AG20443 (cell line): Measurements from ENCODE around the gene SPPL3.

Experiments
- DNase-seq: peaks from one replicate; pipeline ENCODE4 v3.0.0; 2012; ENCODE audit warnings: low spot score, mixed read lengths

SPPL3 gene

DNA sequence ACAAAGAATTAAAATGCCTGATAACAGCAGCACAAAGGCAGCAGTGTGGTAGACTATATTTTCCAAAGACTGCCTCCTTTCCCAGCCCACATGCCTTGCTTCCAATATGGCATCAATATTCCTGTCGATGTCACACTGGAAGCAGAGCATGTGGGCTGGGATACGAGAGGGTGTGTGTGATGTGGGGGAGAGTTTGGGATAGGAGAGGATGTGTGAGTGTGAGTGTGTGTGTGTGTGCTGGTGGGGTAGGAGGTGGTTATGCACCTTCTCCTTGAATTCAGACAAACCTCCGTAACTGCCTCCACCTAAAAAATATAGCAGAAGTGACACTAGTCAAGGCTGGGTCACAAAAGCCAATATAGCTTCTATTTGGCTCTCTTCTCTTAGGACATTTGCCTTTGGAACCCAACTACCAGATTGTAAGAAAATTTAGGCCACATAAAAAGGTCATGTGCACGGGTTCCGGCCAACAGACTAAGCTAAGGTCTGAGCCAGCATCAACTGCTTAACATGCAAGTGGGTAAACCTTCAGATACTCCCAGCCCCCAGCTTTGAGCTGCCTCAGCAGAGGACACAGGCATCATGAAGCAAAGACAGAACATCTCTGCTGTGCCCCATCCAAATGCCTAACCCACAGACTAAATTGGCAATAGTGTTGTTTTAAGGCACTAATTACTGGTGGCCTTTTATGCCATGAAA is 29.5 kb downstream of the SPPL3 start:
- DNase-seq, result no peak

DNA sequence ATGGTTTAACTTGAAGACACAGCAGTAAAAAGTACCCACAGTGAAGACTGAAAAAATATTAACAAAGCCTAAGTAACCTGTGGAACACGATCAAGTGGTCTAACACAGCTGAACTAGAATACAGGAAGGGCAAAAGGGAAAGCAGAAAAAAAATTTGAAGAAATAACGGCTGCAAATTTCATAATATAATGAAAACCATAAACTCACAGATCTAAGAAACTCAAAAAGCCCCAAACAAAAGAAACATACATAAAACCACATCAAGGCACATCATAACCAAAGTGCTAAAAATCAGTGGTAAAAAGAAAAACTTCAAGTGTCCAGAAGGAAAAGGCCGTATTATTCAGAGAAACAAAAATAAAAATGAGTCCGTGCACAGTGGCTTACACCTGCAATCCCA is 30.9 kb downstream of the SPPL3 start:
- no peak for DNase-seq

DNA sequence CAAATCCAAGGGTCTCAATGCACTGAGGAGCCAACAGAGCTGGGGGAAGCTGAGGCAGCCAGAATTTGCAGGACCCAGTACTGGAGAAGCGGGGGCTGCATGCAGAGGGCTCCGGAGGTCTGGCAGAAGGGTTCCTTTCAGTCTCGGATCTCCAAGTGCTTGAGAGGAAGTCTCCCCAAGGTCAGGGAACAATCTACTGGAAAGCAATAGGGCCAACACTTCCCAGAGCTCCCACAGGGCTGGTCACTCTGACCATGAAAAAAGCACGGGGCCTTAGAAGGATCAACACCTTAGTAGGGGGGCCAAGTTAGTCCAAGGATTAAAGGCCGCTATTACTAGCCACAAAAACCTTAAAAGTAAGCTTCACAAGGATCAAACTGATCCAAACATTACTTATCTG is 31.7 kb downstream of the SPPL3 start:
- DNase-seq, result no peak

DNA sequence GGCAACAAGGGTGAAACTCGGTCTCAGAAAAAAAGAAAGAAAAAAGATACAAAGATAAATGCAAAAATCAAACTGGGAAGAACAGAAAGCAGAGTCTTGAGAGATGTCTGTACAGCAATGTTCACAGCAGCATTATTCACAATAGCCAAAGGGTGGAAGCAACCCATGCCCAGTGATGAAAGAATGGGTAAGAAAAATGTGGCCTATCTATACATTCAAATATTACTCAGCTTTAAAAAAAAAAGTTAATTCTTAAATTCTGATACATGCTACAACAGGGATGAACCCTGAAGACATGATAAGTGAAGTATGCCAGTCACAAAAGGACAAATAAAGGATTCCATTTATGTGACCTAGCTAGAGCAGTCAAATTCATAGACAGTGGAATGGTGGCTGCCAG is 33.7 kb downstream of the SPPL3 start:
- DNase-seq, result no peak

DNA sequence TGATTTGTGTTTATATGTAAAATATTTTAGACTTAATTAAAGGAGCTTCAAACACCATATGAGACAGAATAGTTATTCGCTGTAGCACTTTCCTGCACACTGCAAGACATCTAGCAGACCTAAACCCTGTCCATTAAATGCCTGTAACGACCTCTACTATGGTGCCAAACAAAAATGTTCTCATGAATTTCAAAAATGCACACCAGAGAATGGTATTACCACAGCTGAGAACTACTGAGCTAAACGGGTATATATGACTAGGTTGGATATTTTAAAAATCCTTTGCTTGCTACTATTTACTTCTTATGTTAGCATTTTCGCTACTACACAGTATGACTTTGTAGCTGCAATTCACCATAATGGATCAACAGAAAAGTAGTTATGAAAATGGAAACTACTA is 34.8 kb downstream of the SPPL3 start:
- DNase-seq, result no peak

DNA sequence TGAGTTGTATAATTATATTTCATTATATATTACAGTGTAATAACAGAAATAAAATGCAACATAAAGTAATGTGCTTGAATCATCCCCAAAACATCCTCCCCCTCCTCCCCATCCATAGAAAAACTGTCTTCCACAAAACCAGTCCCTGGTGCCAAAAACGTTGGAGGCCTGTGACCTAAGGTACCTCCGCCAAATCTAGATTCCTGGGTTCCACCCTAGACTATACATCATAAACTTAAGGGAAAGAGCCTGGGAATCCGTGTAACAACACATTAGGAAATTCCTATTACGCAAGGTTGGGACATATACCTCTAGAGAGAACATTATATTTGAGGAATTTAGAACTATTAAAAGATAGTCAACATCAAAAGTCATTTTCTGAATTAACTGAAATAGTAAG is 38.0 kb downstream of the SPPL3 start:
- no peak for DNase-seq

DNA sequence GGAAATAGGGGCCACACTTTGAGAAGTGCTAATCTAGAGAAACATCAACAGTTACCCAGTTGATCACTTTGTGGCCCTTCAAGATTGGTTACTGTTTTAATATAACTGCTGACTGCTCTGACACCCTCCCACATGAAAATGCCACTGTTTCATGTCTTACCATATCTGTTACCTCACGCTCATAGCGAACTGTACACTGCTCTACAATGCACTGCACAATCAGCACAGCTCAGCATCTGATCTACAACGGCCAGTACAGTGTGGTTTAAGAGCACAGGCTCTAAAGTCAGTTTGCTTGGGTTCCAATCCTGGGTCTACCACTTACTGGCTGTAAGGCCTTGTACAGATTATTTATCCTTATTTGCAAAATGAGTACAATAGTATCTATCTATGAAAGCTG is 39.1 kb downstream of the SPPL3 start:
- DNase-seq, result no peak

DNA sequence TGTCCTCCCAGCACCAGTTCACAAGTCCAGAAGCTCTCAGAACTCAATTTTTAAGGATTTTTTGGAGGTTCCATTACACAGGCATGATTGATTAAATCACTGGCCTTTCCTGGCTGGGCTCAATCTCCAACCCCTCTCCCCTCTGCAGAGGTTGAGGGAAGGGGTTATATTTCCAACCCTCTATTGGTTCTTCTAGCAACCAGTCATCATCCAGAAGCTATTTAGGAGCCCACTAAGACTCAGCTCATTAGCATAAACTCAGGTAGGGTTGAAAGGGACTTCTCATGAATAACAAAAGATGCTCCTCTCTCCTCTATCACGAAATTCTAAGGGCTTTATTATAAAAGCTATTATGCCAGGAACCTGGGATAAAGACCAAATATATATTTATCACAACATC is 41.5 kb downstream of the SPPL3 start:
- no peak for DNase-seq

DNA sequence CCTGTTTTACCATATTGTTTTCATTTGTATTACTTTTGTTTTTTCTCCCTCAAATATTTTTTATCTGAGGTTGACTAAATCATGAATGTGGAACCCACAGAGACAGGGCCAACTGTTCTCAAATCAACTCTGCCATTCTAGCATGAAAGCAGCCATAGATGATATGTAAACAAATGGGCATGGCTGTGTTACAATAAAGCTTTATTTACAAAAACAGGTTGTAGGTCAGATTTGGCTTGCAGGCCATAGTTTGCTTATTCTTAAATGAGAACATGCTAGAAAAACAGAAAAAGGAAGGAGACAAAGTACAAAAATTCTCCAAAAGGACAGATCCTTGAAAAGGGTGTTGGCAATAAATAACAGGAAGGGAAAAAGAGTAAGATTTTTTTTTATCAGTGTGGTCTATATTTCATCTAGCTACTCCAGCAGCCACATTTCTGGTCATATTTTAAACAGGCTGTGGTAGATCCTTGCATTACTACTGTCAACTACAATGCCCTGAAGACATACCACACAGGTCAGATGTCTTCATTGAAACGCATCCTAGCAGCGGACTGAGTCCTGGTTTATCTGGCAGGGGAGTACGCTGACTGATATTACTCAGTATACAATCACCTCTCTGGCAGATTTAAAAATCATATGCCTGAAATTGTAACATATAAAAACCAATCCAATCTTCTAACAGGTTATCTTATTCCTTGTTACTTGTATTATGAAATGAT is 42.9 kb downstream of the SPPL3 start:
- no peak for DNase-seq

DNA sequence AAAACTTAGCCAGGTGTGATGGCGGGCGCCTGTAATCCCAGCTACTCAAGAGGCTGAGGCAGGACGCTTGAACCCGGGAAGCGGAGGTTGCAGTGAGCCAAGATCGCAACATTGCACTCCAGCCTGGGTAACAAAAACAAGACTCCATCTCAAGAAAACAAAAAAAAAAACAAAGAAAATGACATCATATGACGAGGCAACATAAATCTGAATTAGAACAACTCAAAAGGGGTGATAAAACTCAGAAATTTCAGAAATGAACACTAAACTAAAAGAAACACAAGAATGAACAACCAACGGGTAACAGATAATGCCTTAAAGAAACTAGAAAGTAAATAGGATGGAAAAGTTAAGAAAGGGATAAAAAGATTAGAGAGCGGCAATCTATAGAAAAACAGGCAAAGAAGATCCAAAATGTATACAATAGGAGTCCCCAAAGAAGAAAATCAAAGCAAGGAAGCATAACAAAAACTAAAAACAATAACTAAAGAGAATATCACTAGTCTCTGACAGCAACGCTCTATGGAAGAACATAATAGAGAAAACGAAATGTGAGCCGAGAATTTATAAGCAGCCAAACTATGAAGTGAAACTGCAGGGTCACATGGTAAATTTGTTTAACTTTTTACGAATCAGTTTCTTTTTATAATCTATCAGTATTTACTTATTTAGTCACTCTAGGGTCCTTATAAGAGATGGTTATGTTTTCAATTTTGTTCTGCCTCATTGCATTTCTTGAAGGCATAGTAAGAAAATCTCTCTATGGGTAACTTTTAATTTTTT is 45.7 kb downstream of the SPPL3 start:
- DNase-seq, result no peak

DNA sequence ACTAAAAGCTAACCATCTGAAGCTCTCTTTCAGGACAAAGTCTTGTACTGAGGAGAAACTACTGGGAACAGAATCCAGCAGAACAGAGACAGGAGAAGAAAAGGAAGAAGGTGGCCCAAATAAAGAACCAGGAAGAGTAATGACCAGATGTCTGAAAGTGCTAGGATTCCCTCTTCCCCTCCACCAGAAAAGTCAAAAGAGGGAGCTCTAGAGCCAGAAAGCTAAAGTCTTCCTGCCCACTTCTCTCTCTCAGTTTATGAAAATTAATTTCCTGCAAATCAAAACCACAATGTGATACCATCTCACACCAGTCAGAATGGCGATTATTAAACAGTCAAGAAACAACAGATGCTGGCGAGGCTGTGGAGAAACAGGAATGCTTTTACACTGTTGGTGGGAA is 47.2 kb downstream of the SPPL3 start:
- DNase-seq, result peak; percentile 27

DNA sequence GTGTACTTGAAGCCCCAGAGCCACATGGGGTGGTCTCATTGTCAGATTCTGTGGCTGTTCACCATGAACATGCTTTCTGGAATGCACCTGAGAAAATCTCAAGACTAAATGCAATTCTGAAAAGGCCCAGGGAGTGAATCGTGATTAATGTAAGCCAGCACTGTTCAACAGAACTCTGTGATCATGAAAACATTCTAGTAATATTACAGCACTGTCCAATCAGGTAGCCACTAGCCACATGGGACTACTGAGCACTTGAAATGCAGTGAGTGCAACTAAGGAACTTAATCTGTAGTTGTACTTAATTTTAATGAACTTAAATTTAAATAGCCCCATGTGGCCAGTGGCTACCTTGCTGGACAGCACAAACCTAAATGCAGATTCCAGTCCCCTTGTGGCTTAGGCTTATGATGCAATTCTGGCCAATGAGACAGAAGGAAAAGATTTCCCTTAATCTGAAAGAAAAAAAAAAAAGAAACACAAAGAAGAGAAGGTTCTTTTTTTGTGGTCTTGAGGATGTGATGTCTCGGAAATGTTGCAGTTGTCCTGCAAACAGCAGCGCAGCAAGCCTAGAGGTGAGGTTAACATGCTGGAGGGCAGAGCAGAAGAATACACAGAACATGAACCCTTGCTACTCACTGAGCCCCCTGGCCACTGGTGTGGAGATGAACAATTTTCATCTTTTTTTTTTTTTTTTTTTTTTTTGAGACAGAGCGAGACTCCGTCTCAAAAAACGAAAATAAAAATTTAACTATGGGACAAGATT is 48.2 kb downstream of the SPPL3 start:
- DNase-seq, result no peak

DNA sequence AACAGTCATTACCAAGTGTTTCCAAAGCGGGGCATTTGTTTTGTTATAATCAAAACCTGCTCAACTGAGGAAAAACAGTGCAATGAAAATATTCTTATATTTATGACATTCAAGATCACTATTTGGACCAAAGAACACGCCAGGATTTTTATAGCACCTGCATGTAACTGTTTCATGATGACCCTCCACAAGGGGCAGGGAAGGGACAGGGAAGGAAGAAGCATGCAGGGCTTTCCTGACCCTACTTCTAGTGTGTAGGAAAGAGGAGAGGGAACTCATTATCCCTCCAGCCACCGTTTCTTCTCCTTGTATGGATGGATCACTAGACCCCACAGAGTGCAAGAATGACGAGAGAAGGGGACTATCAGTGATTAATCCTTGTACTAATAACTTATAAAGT is 49.4 kb downstream of the SPPL3 start:
- no peak for DNase-seq

DNA sequence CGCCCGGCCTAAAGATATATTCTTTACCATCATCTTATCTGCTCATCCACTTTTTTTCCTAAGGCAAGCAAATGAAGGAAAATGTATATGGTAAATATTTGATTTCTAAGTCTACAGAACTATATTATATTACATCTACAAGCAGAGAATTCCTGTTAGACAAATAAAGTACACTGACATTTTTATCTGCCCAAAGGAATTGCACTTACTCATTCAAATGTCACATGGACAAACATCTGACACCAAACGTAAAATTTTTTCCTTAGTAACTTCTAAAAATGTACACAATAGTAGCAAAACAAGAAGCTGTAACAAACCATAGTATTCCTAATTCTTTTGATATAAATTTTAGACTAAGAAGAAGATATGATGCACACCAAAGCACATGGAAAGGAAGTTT is 51.0 kb downstream of the SPPL3 start:
- DNase-seq, result no peak

DNA sequence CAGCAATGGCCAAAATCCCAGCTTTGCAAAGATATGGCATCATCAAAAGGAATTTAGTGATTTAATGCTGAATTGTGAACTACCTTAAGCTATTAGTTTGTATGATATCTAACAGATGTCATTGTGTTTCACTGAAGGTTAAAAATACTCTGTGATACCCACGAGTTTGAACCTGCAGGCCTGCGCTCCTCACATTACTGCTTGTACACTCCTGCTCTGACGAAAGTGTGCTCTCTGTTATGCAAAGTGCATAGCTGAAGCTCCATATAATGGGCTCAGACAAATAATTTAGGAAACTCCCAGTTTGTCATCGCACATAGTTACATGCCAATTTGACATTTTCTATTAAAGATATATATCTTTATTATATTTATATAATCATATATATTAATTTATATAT is 52.2 kb downstream of the SPPL3 start:
- DNase-seq, result no peak

DNA sequence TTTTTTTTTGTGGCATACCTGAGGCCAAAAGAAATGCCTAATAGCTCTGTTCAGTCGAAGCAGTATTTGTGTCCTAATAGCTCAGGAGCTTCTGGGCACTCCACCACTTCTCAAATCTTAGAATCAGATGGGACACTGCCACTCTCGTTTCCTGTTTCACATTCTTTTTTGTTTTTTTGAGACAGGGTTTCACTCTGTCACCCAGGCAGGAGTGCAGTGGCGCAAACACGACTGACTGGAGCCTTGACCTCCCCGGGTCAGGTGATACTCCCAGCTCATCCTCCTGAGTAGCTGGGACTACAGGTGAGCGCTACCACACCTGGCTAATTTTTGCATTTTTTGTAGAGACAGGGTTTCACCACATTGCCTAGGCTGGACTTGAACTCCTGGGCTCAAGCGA is 52.7 kb downstream of the SPPL3 start:
- no peak for DNase-seq

DNA sequence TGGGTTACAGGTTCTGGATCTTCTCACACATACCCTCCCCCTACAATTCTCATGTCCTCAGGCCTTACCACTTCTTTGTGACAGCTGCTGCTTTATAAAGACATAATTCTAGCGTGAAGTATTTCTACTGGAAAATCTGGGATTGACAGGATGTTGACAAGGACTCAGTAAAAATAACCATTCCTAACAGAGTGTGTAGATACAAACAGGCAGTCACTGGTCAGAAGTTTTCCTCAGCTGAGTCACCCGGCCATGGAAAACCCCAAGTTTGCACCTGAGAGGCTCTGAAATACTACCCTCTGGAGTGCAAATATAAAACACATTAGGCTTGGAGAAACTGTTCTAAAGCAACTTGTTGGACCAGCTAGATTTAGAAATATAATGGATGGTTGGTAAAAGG is 54.4 kb downstream of the SPPL3 start:
- no peak for DNase-seq

DNA sequence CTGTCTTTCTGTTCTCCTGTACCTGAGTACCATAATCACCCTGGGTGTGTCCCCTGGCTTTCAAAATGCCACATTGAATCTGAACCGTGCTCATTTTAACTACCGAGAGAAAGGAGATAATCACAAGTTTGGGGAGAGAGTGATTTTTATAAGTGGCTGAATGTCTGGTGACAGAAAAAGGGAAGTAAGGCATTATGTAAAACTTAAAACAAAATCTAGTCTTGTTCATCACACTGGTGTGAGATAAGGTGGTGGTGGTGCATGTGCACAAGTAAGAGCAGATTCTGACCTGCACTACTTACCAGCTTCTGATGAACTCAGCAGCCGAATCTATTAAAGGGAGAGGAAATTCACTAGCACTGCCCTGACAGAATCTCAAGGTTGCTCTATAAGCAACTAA is 56.3 kb downstream of the SPPL3 start:
- no peak for DNase-seq

DNA sequence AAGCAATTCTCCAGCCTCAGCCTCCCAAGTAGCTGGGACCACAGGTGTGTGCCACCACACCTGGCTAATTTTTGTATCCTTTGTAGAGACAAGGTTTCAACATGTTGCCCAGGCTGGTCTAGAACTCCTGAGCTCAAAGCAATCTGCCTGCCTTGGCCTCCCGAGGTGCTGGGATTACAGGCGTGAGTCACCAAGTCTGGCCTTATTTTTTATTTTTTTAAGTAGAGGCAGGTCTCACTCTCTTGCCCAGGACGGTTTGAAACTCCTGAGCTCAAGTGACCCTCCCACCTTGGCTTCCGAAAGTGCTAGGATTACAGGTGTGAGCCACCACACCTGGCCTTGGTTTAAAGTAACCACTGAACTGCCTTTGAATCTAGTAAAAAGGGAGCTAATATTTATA is 56.8 kb downstream of the SPPL3 start:
- no peak for DNase-seq

DNA sequence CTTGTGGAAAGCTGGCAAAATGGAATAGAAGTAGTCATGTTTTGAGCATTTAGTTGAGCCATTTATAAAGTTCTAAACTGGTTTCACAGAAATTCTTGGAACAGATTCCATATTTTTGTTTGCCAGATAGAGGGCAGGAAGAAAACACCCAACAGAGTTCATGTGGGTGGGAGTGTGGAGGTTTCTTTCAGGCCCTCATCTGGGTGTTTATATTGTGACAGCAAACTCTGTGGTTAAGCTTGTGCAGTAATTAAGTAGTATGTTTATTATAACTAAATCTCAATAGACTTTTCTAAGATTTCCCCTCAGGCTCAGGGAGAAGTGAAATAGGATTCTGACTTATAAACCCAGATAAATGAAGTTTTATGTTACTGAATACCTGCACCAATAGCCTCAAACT is 57.4 kb downstream of the SPPL3 start:
- peak; percentile 33 for DNase-seq

DNA sequence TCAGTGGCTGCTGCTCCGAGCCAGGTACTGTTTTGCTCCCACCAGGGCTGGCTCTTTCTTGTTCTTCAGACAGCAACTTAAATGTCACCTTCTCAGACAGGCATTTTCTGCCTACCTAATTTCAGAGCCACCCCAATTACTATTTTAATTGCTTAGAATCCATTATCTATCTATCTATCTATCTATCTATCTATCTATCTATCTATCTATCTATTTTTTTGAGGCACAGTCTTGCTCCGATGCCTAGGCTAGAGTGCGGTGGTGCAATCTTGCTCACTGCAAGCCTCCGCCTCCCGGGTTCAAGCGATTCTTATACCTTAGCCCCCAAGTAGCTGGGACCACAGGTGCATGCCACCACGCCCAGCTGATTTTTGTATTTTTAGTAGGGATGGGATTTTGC is 58.5 kb downstream of the SPPL3 start:
- no peak for DNase-seq

DNA sequence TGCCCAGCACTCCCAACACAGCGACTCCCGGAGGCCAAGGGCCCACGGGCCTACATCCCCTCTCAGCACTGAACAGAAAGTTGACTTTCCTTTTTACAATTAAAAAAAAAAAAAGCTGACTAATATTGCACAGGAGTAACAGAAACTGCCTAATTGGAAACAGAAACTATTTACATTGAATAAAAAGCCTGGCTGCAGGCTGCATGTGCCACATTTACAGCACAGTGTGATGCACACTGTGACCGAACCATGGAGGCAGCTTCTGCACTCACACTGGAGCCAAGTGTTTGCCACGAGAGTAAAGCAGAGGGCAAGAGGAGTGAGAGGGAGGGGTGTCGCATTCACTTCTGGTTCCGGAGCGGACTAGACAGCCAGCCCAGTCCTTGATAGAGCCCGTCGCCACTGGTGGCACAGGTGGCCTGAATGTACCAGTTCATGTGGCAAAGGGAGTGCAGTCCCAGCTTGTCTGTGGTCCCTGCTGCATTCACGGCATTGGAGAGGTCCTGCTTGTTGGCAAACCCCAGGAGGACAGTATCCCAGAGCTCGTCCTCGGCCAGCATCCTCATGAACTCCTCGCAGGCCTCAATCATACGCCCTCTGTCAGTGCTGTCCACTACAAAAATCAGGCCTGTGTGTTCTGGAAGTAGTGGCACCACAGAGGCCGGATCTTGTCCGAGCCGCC is 59.2 kb downstream of the SPPL3 start:
- no peak for DNase-seq
